GM18907 (cell line): ENCODE data around the gene ISLR.

ENCODE experiments used
- ATAC-seq: cut with Tn5 transposase; IDR thresholded peaks from one replicate; pipeline ENCODE4 v1.9.1; 2021; ENCODE audit warnings: mild to moderate bottlenecking, moderate library complexity; ENCODE audit not compliant: unreplicated experiment

ISLR gene, protein sequence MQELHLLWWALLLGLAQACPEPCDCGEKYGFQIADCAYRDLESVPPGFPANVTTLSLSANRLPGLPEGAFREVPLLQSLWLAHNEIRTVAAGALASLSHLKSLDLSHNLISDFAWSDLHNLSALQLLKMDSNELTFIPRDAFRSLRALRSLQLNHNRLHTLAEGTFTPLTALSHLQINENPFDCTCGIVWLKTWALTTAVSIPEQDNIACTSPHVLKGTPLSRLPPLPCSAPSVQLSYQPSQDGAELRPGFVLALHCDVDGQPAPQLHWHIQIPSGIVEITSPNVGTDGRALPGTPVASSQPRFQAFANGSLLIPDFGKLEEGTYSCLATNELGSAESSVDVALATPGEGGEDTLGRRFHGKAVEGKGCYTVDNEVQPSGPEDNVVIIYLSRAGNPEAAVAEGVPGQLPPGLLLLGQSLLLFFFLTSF

GRCh38 chr15:74173380-74174218, at the start of gene ISLR:
Gene ISLR, plus strand, starts transcription at chr15:74173710. Its CDS starts 1,149 bp downstream, at chr15:74174859.
- ATAC-seq: no peak

DNA sequence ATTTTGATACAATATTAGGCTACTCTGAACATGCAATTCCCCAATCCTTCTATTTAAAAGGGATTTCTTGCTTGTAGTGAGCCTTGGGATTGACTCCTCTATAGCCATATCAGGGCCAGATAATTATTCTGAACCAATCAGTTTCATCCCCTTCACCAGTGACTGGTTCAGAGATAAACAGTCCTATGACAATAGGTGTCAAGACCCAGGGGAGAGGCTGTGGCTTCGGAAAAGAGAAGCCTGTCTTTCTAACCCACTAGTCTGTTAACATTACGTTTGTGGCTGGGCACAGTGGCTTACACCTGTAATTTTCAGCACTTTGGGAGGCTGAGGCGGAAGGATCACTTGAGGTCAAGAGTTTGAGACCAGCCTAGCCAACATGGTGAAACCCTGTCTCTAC, 49.3 kb upstream of the ISLR start:
- no peak for ATAC-seq

DNA sequence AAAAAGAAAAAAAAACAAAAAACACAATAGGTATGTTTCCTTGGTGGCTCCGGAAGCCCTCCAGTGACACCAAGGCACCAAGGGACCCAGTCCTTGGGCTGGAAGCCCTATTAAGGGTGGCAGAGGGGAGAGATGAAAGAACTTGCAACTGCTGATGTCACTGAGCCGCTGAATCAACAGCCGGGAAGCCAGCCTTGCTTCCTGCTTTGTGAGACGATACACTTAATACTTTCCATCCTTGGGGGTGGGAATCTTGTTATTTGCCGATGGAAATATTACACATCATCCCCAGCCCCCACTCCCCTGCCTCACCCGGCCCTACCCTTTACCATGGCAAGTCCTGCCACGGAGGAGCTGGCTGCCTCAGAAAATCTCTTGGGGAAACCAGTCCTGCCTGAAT, 48.8 kb upstream of the ISLR start:
- ATAC-seq: no peak

DNA sequence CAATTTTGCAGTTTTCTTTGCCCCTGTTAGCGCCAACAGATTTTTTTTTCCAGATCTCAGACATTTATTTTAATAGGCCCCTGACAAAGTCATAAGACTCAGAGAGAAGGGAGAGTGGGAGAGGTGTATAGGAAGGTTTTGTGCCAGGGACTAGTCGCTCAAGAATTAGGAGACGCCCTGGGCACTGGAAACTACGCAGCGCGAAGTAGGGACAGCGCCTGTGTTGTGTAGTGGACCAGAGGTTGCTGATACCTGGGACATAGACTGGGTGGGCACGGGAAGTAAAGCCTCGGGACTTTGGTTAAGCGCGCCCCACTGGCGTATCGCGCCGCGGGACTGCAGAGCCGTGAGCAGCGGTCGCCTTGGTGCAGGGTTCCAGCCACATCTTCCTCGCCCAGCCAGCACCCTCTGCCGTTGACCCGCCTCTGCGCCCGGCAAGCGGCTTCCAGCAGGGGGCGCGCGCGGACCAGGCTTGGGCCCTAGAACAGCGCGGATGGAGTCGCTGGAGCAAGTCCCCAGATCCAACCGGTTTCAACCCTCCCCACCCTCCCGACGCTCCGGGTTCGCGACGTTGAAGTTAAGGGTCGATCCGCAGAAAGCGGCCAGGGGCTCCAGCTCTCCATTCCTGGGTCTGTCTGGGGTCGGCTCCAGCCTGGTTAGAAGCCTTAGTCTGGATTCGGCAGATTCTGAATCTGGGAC, 46.1 kb upstream of the ISLR start:
- ATAC-seq: no peak

DNA sequence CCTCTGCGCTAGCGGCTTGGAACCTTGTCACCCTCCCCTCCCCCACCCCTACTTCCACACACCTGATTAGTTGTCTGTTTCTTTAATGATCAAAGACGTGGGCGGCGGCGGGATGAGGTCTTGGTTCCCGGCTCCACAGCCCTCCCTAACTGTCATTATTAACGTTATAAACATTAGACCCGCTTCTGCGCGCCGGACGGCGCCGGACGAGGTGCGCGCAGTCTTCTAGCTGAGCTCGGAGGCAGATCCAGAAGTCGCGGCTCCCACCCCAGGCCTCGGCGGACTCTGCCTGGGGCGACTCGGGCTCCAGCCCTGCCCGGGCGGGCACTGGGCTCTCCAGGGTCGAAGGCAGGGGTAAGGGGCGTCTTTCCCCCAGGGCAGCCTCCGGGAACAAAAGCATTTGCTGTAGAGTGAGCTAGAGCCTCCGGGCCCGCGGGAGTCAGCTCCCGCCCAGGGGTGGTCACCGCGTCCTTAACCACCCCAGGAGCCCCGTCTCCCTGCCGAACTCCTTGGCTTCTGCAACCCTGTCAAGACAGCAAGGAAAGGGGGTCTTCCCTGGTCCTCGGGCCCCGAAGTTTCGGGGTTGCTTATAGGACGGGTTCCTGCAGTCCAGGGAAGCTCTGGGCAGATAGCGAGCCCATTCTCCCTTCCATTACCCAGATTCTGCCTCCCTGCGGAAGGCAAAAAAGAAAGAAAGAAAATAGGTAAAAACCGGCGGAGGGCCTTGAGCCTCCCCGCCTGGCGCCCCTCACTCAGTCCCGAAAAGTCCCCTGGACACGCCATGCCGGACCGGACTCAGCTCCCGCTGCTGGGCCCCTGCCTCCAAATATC, 45.3 kb upstream of the ISLR start:
- ATAC-seq: no peak

DNA sequence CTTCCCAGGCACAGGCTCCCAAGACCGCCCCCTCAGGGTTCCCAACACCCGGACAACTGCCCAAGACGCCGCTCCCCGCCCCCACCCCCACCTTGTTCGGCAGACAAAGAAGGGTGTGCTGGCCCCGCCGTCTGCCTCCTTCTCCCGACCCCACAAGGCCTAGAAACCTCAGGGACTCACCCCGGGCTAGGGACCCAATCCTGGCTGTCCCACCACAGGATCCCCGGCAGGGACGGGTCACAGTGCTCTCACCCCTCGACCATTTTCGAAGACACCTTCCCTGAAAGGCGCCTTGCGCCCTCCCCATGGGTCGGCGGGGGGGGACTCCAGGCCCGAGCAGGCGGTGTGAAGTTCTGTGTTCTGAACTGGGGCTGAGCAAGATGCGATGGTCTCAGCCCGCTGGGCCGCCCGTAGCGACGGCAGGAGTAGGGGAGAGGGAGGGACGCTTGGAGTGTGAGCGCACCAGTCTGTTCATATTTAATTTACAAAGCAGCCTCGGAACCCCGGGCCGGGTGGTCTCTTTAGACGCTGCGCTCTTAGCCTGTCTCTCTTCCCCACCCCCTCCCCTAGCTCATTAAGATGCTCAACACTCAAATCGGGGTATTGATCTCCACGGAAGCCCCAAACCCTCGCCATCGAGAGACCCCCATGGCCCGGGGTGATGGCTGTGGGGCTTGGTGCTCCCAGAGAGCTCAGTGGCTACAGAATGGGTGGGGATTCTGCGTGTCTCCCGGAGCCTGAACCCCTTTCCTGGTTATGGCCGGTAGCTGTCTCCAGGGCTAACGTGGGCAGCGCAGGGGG, 44.5 kb upstream of the ISLR start:
- no peak for ATAC-seq

DNA sequence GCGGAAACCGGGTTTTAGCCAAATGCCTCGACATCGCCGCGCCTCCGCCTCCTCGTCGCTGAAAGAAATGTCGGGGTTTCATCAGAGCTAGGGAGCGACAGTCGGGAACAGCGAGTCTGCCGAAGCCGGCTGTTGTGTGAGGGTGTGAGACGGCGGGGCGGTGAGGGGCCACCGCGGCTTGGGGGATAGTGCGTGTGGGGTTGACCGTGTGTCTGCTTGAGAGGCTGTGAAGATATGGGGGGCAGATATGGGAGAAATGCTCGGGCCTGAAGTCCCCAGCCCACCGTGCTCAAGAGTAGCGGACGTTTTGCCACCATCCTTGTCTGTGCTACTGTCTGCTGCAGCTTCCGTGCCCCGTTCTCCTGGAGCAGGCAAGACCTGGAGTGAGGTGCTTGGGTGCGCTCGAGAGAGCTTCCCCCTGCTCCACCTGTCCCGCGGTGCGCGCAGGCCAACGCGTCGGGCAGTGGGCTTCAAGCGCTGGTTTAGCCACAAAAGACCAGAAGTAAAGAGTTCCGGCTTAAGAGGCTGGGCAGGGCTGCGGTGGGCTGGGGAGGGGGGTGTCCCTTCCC, 43.8 kb upstream of the ISLR start:
- no peak for ATAC-seq

- no peak for ATAC-seq
Observed at GRCh38 chr15:74130155-74130848, 43.2 kb upstream of the ISLR start, which contains the start of gene ISLR2. Gene ISLR2, plus strand, starts transcription at chr15:74130586. Its CDS starts 2,169 bp downstream, at chr15:74132755.

- ATAC-seq: no peak
Observed at GRCh38 chr15:74130849-74131627, 42.5 kb upstream of the ISLR start.

DNA sequence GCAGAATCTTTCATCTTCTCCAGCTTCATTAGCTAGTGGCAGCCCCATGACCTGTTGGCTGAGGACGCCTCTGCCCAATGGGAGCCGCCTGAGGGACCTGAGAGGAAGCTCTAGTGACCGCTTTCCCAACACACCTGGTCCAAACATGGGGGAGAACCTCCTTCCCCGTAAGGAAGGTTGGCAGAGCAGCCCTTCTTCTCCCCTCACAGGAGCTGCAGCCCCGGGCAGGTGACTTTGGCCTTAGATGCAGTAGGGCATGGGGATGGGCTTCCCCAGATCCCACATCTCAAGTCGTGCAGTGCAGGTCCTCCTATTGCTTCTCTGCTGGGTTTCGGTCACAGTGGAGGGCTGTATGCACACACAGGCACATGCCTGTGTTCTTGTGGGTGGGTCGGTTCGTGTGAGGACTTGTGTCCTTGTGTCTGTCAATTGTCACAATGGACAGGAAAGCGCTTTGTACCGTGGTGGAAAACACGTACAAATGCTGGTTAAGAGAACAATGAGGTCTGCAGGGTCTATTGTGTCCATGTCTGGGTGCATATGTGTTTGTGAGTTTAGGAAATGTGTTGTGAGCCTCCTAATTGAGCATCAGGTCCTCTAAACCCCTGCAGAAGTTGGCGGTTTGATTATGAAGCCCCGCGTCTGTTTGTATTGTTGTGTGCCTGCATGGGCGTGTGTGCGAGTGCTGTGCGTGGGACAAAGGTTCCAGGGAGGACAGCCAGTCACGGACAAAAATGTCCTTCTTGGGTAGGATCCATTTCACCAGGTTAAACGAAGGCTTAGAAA, 41.7 kb upstream of the ISLR start:
- no peak for ATAC-seq

GRCh38 chr15:74132681-74133651, 40.5 kb upstream of the ISLR start:
- no peak for ATAC-seq

- no peak for ATAC-seq
Observed at GRCh38 chr15:74133694-74134386, 39.7 kb upstream of the ISLR start.

GRCh38 chr15:74134387-74135027, 39.0 kb upstream of the ISLR start:
- ATAC-seq: no peak

GRCh38 chr15:74135041-74135565, 38.4 kb upstream of the ISLR start:
- ATAC-seq: no peak

DNA sequence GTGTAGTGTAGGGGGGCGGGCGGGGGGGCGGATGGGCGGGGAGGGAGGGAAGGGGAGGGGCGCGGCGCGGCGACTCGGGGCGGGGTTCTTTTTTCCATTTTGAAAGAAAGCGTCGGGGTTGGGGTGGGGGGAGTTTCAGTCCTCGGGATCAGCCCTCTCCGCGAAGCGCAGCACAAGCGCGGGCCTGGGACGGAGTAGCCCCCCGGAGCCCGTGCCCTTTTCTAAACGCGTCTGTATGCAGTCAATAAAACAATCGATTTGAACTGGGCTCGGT, 37.0 kb upstream of the ISLR start:
- no peak for ATAC-seq
